ENCODE results near the gene MGME1.
A peak's percentile ranks its signal among the peaks of the same experiment; 100 is the strongest.

MGME1 gene

GRCh38 chr20:17968366-17969277, at the start of gene MGME1, which contains the start of gene SNX5:
TSS of gene MGME1 (plus strand) at chr20:17969018. CDS start at chr20:17969860, 842 bp downstream.
TSS of gene SNX5 (minus strand) at chr20:17968794. CDS start at chr20:17968425, 369 bp downstream.
- DNase-seq, result peak; percentile 100

DNA sequence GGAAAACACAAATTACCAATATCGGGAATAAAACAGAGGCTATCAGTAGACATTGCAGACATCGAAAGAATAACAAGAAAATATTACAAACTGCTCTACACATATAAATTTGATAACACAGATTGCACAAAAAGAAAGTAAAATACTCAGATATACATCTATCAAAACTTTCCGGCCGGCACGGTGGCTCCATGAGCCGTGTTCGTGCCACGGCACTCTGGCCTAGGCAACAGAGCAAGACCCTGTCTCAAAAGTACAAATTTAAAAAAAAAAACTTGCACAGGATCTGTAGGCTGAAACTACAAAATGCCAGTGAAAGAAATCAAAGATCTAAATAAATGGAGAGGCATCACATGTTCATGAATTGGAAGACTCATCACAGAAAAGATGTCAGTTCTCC, 49.7 kb upstream of the MGME1 start:
- DNase-seq, result no peak

GRCh38 chr20:17921774-17922173, 47.0 kb upstream of the MGME1 start:
- DNase-seq, result no peak

GRCh38 chr20:17925141-17925939, 43.5 kb upstream of the MGME1 start:
- no peak for DNase-seq

DNA sequence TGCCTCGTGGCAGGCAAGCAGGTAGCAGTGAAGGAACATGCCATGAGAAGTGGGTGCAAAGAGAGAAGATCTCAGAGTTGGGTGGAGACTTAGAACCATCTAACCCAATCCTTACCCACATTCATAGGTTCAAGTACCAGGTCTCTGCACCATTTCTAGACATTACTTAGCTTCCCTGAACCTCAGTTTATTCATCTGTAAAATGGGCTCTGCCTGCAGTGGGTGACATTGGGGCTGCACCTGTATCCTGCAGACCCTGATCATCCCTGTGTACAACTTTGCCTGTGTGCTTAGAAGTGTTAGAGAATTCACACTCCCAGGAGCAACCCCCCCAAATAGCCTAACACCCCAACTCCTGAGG, 42.9 kb upstream of the MGME1 start:
- no peak for DNase-seq

- DNase-seq, result no peak
These were observed 40.6 kb upstream of the MGME1 start for GRCh38 chr20:17928211-17928611.

DNA sequence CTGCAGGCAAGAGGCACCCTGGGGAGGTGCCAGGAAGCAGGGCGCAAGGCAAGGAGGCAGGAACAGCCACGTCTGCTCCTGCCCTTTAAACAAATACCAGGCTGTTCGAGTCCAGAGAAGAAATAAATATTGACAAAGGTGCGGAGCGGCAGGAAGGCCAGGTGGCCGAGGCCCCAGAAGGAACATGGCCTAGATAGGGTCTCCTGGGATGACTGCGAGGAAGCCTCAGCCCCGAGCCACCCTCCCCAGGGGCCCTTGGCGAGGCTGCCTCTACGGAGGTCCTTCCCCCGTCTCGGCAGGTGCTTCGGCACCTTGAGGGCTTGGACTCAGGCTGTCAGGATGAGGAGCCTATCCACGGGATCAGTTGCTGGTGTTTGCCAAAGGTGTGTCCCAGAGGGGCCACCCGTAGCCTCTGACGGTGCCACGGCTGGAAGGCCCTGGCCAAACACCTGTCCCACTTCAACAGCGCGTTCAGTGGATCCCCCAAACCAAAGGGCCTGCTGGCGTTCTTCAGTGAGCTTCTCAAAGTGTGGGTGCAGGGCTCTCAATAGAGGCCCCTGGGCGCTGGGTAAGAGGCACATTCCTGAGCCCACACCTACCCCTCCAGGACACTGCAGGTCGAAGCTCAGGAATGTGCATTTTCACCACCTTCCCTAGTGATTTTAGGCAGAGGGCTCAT, 40.0 kb upstream of the MGME1 start:
- no peak for DNase-seq

- no peak for DNase-seq
These were observed 37.3 kb upstream of the MGME1 start for GRCh38 chr20:17931513-17931912.

GRCh38 chr20:17932396-17932795, 36.4 kb upstream of the MGME1 start:
- DNase-seq, result no peak

DNA sequence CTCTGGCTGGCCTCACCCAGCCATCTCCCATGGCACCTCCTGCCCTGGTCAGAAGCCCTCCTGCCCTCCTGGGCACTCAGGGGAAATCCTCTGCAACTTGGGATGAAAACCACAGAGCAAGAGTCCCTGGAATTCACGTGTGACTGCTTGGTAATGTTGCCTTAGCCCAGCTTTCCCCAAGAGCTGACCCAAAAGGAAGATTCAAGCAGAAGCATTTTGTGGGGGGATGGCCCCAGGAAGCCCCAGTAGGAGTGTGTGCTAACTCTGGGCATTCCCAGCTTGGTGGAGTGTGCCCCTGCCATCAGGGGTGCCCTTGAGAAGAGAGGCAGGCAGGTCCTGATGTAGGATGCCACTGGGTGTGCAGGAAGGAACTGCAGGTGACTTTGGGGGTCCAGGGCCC, 35.7 kb upstream of the MGME1 start:
- no peak for DNase-seq

GRCh38 chr20:17933711-17934110, 35.1 kb upstream of the MGME1 start:
- no peak for DNase-seq

- DNase-seq, result no peak
These were observed 34.5 kb upstream of the MGME1 start for GRCh38 chr20:17934141-17934862.

- no peak for DNase-seq
These were observed 33.6 kb upstream of the MGME1 start for GRCh38 chr20:17935186-17935585.

DNA sequence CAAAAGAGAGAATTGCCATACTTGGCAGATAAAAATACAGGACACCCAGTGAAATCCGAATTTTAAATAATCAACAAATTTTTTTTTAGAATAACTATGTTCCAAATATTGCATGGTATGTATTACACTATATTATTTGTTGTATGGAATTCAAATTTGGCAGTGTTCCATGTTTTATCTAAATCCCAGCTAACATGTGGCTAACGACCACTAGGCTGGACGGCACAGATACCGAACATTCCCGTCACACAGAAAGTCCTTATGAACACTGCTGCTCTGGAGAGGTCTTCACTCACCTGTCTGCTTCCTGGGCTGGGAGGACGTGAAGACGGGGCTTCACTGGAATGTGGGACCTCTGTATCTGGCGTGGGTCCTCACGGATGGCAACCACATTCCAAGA, 33.1 kb upstream of the MGME1 start:
- DNase-seq, result no peak

GRCh38 chr20:17936286-17936760, 32.5 kb upstream of the MGME1 start:
- no peak for DNase-seq

DNA sequence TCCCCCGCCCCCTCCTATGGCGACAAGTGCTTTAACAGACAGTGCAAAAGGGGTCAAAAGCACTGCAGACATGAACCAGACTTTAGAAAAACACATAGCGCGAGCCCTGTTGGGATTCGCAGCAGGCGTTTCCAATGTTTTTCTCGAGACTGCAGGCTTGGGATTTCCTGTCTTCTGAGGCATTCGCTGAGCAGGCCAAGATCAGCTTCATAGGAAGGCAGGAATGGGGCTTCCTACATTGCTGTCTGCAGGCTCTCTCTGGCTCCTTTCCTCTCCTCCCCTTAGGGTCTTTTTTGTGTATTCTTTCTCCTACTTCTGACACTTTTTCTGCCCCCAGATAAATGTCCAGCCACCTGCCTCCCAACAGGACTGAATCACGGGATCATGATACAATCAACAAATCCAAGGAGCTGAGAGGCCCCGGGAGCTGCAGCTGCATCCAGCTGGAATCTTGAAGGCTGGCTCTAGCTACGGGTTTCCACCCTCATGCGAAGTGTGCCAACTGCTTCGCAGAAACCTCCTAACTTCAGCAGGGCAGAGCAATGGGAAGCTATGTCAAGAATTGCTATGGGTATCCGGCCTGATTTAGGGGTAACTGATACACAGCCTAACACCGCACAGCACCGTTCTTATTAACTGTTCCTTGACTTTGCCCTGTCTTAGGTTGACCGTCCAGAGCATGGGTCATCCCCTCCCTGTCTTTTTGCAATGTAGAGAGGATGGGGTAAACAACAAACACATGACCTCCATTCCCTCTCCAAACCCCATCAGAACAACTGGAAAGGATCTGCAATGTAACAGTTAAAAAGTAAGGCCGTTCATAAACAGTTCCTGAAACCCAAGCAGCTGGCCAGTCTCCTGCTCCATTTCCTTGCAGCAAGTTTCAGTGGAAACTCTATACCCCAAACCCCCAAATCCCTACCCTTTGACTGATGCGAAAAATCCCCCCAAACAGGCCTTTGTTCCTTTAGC, 31.8 kb upstream of the MGME1 start:
- no peak for DNase-seq

GRCh38 chr20:17938871-17939619, 29.8 kb upstream of the MGME1 start:
- DNase-seq, result peak; percentile 44

DNA sequence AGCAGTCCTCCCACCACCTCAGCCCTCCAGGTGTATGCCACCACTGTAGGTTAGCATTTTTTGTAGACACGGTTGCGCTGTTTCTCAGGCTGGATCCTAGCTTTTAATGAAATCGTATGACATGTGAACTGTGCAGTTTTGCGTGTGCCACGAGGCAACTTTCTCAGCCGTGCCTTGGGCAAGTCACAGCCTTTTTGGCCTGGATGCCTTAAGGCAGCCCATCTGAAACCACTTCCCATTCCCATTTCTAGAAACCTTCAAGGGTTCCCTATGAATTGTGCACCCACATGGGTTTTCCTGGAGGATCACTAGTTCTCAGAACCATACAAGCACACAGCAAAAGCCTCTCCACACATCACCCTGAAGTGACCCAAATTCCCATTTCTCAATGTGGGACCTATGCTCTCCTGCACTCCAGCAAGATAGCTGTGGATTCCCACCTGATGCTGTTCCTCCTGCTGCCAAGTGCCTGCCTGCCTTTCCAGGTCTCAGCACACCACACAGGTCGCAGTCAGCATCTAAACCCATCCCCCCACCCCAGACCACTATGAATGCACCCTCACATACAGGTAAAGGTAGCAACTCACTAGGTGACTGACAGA, 29.1 kb upstream of the MGME1 start:
- no peak for DNase-seq

GRCh38 chr20:17940224-17940971, 28.4 kb upstream of the MGME1 start:
- no peak for DNase-seq

Data from suppressor macrophage treated with lipopolysaccharide for 4 hours (primary cell).